AG04449 (cell line): ENCODE results near the gene OR2A25.

Source experiments
- CTCF ChIA-PET: fragments of 350-600 bp; formaldehyde crosslinking; extraction: SDS; loops from one replicate; lab custom pipeline; 2021; ENCODE audit warnings: antibody characterized with exemption; lab: Yijun Ruan, JAX
- POLR2A ChIA-PET: fragments of 400-600, 350-600 bp; formaldehyde crosslinking; extraction: SDS; loops from one replicate; lab custom pipeline; 2020; ENCODE audit warnings: antibody characterized with exemption, inconsistent platforms; lab: Yijun Ruan, JAX
- DNase-seq: peaks from one replicate; pipeline ENCODE4 v3.0.0-alpha.2; 2010; ENCODE audit warnings: low read depth, low spot score
- H3K4me3 ChIP-seq: 2 replicates; pipeline ENCODE4 v1.5.1; 2011; ENCODE audit warnings: low read depth, mild to moderate bottlenecking, control low read depth, low read length
- CTCF ChIP-seq: IDR thresholded peaks from one replicate; pipeline ENCODE4 v1.5.1; 2011; ENCODE audit warnings: mild to moderate bottlenecking, moderate library complexity, low read length, control low read depth, inconsistent platforms; ENCODE audit not compliant: insufficient read depth; ENCODE audit errors: missing control alignments

The OR2A25 gene

GRCh38 chr7:144035385-144035784, 34.2 kb upstream of the OR2A25 start:
- TF ChIP-seq CTCF = no peak
- POLR2A ChIA-PET = no interaction called here
- no peak overlapping the region for H3K4me3 ChIP-seq
- CTCF ChIA-PET = no interaction called here
- DNase-seq = no peak

- ChIA-PET POLR2A (no interaction called here), CTCF (interaction anchor here (1.8 kb wide), 1 partner anchor 9 kb away, joined by 8 read pairs; no protein-coding TSS in a partner anchor)
- no peak for DNase-seq
- no peak overlapping the region for H3K4me3 ChIP-seq
- TF ChIP-seq CTCF = no peak
Measured at GRCh38 chr7:144036302-144036885, 33.2 kb upstream of the OR2A25 start.

GRCh38 chr7:144037414-144038035, 32.1 kb upstream of the OR2A25 start:
- no peak overlapping the region for H3K4me3 ChIP-seq

GRCh38 chr7:144038887-144039286, 30.7 kb upstream of the OR2A25 start:
- TF ChIP-seq CTCF = no peak
- DNase-seq = no peak
- no peak overlapping the region for H3K4me3 ChIP-seq
- ChIA-PET POLR2A (no interaction called here), CTCF (interaction anchor here (1.0 kb wide), 1 partner anchor 302 kb away, joined by 3 read pairs; no protein-coding TSS in a partner anchor)

More at GRCh38 chr7:144037414-144038035, 32.1 kb upstream of the OR2A25 start:
- TF ChIP-seq CTCF = no peak
- ChIA-PET CTCF (interaction anchor here (1.0 to 1.8 kb wide), 2 partner anchors 10 to 300 kb away, joined by 3 to 8 read pairs; no protein-coding TSS in a partner anchor), POLR2A (no interaction called here)
- no peak for DNase-seq

GRCh38 chr7:144048648-144049047, 21.0 kb upstream of the OR2A25 start, which contains the start of gene OR2A5:
TSS of gene OR2A5 (plus strand) at chr7:144048948. CDS start at chr7:144050402, 1,454 bp downstream.
- no peak for TF ChIP-seq CTCF
- DNase-seq = no peak
- H3K4me3 ChIP-seq = no peak within 1 kb of the TSS
- CTCF ChIA-PET = no interaction called here
- POLR2A ChIA-PET = no interaction called here

GRCh38 chr7:144049491-144049890, 20.1 kb upstream of the OR2A25 start:
- POLR2A ChIA-PET = no interaction called here
- DNase-seq = no peak
- no peak overlapping the region for H3K4me3 ChIP-seq
- CTCF ChIA-PET = no interaction called here
- no peak for TF ChIP-seq CTCF
